AG04449 (cell line): ENCODE results near the gene ELK3.
"Not testable (repeated sequence)": the region's sequence is repeated elsewhere in the genome, so short reads cannot be mapped to it uniquely, and the experiment has no call there.

Experiments used
- CTCF ChIA-PET: fragments of 350-600 bp; formaldehyde crosslinking; extraction: SDS; loops from one replicate; lab custom pipeline; 2021; ENCODE audit warnings: antibody characterized with exemption; lab: Yijun Ruan, JAX
- POLR2A ChIA-PET: fragments of 400-600, 350-600 bp; formaldehyde crosslinking; extraction: SDS; loops from one replicate; lab custom pipeline; 2020; ENCODE audit warnings: antibody characterized with exemption, inconsistent platforms; lab: Yijun Ruan, JAX
- DNase-seq: peaks from one replicate; pipeline ENCODE4 v3.0.0-alpha.2; 2010; ENCODE audit warnings: low read depth, low spot score
- H3K4me3 ChIP-seq: 2 replicates; pipeline ENCODE4 v1.5.1; 2011; ENCODE audit warnings: low read depth, mild to moderate bottlenecking, control low read depth, low read length
- TF ChIP-seq, protein P1 (sequence below): IDR thresholded peaks from one replicate; pipeline ENCODE4 v1.5.1; 2011; ENCODE audit warnings: mild to moderate bottlenecking, moderate library complexity, low read length, control low read depth, inconsistent platforms; ENCODE audit not compliant: insufficient read depth; ENCODE audit errors: missing control alignments

Gene ELK3

DNA sequence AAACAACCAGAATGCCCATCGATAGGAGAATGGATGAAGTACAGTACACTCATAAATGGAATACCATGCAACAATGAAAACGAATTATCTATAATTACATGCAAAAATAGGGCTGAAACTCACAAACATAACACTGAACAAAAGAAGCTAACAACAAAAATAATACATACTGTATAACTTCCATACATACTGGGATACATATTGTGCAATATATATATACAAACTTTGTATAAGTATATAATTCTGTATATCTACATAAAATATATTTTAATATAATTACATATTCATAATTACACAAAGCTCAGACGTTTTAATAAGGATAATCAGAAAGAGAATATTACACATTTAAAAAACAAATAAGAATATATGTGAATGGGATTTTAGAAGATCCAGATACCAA lies 115.9 kb downstream of the ELK3 start:
- DNase-seq, result no peak
- H3K4me3 ChIP-seq, result no peak overlapping the region
- ChIA-PET POLR2A (no interaction called here), CTCF (interaction anchor here (1.1 kb wide), 1 partner anchor 11 kb away, joined by 3 read pairs; no protein-coding TSS in a partner anchor)
- TF ChIP-seq, protein P1, sequence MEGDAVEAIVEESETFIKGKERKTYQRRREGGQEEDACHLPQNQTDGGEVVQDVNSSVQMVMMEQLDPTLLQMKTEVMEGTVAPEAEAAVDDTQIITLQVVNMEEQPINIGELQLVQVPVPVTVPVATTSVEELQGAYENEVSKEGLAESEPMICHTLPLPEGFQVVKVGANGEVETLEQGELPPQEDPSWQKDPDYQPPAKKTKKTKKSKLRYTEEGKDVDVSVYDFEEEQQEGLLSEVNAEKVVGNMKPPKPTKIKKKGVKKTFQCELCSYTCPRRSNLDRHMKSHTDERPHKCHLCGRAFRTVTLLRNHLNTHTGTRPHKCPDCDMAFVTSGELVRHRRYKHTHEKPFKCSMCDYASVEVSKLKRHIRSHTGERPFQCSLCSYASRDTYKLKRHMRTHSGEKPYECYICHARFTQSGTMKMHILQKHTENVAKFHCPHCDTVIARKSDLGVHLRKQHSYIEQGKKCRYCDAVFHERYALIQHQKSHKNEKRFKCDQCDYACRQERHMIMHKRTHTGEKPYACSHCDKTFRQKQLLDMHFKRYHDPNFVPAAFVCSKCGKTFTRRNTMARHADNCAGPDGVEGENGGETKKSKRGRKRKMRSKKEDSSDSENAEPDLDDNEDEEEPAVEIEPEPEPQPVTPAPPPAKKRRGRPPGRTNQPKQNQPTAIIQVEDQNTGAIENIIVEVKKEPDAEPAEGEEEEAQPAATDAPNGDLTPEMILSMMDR, result no peak

DNA sequence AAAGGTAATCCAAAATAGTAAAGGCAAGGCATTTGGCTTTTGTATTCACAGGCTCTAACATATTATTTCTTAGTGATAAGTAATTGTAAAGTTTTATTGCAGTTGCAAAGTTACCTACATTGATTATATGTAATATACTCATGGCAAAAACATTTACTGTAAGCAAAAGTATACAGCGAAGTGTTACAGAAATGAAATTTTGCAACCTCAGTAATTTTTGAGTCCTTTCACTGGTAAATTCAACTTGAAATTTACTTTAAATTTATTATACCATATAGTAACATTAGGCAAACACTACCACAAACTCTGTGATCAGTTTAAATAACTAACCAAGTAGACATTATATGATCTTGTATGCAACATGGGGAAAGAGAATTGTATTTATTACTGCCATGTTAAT lies 117.0 kb downstream of the ELK3 start:
- H3K4me3 ChIP-seq, result no peak overlapping the region
- ChIA-PET CTCF (no interaction called here), POLR2A (no interaction called here)
- no peak for DNase-seq
- TF ChIP-seq, protein P1, result no peak

DNA sequence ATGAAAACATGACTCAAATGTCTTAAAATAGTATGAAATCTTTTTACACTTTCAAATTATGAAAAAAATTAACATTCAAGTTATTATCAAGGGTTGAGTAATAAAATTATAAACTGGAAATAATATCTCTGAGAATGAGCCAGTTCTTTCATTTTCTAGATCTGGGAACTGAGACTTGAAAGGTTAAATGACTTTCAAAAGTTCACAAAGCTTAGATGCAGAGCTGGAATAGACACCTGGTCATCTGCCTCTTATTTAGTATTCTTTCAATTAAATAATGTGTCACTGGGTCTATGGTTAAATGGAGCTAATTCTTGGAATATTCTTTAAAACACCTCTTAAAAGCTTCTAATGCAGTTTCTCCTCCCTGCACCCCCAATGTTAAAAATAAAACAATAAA lies 119.4 kb downstream of the ELK3 start:
- TF ChIP-seq, protein P1, result no peak
- H3K4me3 ChIP-seq, result no peak overlapping the region
- no peak for DNase-seq
- CTCF ChIA-PET, result interaction anchor here (2.0 kb wide), 1 partner anchor 203 kb away, joined by 5 read pairs; no protein-coding TSS in a partner anchor
- POLR2A ChIA-PET, result no interaction called here

DNA sequence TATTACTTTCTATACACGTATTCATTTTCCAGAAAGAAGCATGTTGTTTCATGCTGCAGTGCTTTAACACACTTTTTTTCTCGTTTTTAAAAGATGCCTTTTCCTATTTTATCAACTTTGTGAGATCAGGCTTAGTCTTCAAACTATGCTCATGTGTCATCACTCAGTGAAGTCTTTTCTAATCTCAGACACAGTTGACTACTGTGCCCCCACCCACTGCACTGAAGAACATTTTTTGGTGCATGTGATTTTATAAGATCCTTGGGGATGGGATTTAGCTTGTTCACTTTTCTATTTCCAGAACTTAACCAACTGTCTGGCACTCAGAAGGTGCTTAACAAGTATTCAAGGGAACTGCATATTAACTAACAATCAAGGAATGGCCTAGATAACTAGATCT lies 120.5 kb downstream of the ELK3 start:
- DNase-seq, result no peak
- no peak overlapping the region for H3K4me3 ChIP-seq
- TF ChIP-seq, protein P1, result no peak
- ChIA-PET POLR2A (interaction anchor here (0.6 kb wide), 1 partner anchor 79 kb away, joined by 3 read pairs; no protein-coding TSS in a partner anchor), CTCF (interaction anchor here (2.0 kb wide), 1 partner anchor 202 kb away, joined by 5 read pairs; no protein-coding TSS in a partner anchor)

DNA sequence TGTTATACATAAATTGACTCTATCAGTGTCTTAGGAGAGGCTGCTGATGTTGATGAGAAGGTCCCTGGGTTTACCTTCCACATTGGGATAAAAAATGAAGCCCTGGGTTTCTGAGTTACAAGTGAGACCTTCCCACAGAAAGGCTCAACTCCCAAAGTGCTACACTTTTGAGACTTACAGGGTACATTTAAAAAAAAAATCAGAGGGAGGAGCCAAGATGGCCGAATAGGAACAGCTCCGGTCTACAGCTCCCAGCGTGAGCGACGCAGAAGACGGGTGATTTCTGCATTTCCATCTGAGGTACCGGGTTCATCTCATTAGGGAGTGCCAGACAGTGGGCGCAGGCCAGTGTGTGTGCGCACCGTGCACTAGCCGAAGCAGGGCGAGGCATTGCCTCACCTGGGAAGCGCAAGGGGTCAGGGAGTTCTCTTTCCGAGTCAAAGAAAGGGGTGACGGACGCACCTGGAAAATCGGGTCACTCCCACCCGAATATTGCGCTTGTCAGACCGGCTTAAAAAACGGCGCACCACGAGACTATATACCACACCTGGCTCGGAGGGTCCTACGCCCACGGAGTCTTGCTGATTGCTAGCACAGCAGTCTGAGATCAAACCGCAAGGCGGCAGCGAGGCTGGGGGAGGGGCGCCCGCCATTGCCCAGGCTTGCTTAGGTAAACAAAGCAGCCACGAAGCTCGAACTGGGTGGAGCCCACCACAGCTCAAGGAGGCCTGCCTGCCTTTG lies 121.7 kb downstream of the ELK3 start:
- CTCF ChIA-PET, POLR2A ChIA-PET, H3K4me3 ChIP-seq, DNase-seq: not testable (repeated sequence)

DNA sequence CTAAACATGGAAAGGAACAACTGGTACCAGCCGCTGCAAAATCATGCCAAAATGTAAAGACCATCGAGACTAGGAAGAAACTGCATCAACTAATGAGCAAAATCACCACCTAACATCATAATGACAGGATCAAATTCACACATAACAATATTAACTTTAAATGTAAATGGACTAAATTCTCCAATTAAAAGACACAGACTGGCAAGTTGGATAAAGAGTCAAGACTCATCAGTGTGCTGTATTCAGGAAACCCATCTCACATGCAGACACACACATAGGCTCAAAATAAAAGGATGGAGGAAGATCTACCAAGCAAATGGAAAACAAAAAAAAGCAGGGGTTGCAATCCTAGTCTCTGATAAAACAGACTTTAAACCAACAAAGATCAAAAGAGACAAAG lies 123.6 kb downstream of the ELK3 start:
- H3K4me3 ChIP-seq, DNase-seq, CTCF ChIA-PET, POLR2A ChIA-PET: not testable (repeated sequence)
